HepG2 (cell line): Measurements from ENCODE around the gene EPX. TPM values are rescaled to one million over a fixed set of nuclear protein-coding genes. Genes with fewer than 3 reads are reported as not detected.

ENCODE experiments used
- AFF4 ChIP-seq: sonication (generic); formaldehyde crosslinking; IDR thresholded peaks from 2 replicates; pipeline ENCODE4 v1.4.0; 2020; ENCODE audit warnings: missing genetic modification reagents
- BHLHE40 ChIP-seq: IDR thresholded peaks from 2 replicates; pipeline ENCODE4 v1.6.1; 2011; ENCODE audit warnings: low read length, improper control_type of control experiment
- FOXA3 ChIP-seq: IDR thresholded peaks from 2 replicates; pipeline ENCODE4 v1.6.1; 2016; ENCODE audit warnings: missing genetic modification reagents, missing compliant biosample characterization
- HBP1 ChIP-seq: IDR thresholded peaks from 2 replicates; pipeline ENCODE4 v1.6.1; 2016; ENCODE audit warnings: low read depth, control low read depth
- HOXD1 ChIP-seq: sonication (generic); formaldehyde crosslinking; IDR thresholded peaks from 2 replicates; pipeline ENCODE4 v1.5.0; 2020; ENCODE audit warnings: missing genetic modification reagents
- KDM5A ChIP-seq: fragments of 200-600 bp; sonication (generic); IDR thresholded peaks from 2 replicates; pipeline ENCODE4 v1.7.0; 2018; ENCODE audit warnings: antibody characterized with exemption, mild to moderate bottlenecking, low read length, borderline replicate concordance
- MXD3 ChIP-seq: IDR thresholded peaks from 2 replicates; pipeline ENCODE4 v1.6.1; 2016; ENCODE audit warnings: mild to moderate bottlenecking, missing biosample characterization, missing genetic modification reagents
- PAF1 ChIP-seq: IDR thresholded peaks from 2 replicates; pipeline ENCODE4 v1.6.1; 2016; ENCODE audit warnings: missing genetic modification reagents, missing compliant biosample characterization
- SCMH1 ChIP-seq: sonication (generic); formaldehyde crosslinking; IDR thresholded peaks from 2 replicates; pipeline ENCODE4 v1.9.0; 2021; ENCODE audit warnings: missing genetic modification reagents, mild to moderate bottlenecking, borderline replicate concordance
- SIX1 ChIP-seq: sonication (generic); formaldehyde crosslinking; IDR thresholded peaks from 2 replicates; pipeline ENCODE4 v1.4.0; 2020; ENCODE audit warnings: missing genetic modification reagents, borderline replicate concordance
- SRSF9 ChIP-seq: fragments of 200-400 bp; formaldehyde crosslinking; IDR thresholded peaks from 2 replicates; pipeline ENCODE4 v1.6.1; 2018; ENCODE audit warnings: borderline replicate concordance, mild to moderate bottlenecking, low read depth, low read length; ENCODE audit not compliant: insufficient read depth, poor library complexity, severe bottlenecking
- ZBTB42 ChIP-seq: sonication (generic); formaldehyde crosslinking; IDR thresholded peaks from 2 replicates; pipeline ENCODE4 v1.5.0; 2020; ENCODE audit warnings: mild to moderate bottlenecking, missing genetic modification reagents
- ZKSCAN8 ChIP-seq: IDR thresholded peaks from 2 replicates; pipeline ENCODE4 v1.6.1; 2016; ENCODE audit warnings: borderline replicate concordance, missing genetic modification reagents, missing compliant biosample characterization
- ZMYM4 ChIP-seq: sonication (generic); formaldehyde crosslinking; IDR thresholded peaks from 2 replicates; pipeline ENCODE4 v1.8.1; 2023; ENCODE audit warnings: mild to moderate bottlenecking, missing genetic modification reagents
- ZNF512B ChIP-seq: sonication (generic); formaldehyde crosslinking; IDR thresholded peaks from 2 replicates; pipeline ENCODE4 v1.5.1; 2020; ENCODE audit warnings: missing genetic modification reagents, mild to moderate bottlenecking, borderline replicate concordance
- ZNF530 ChIP-seq: sonication (generic); formaldehyde crosslinking; IDR thresholded peaks from 2 replicates; pipeline ENCODE4 v1.5.0; 2020; ENCODE audit warnings: low read depth, mild to moderate bottlenecking, missing genetic modification reagents
- ZNF546 ChIP-seq: sonication (generic); formaldehyde crosslinking; conservative IDR thresholded peaks from 2 replicates; pipeline ENCODE4 v1.8.1; 2023; ENCODE audit warnings: mild to moderate bottlenecking, missing genetic modification reagents
- polyA plus RNA-seq, 8 experiments: library from polyadenylated mRNA; depleted of rRNA in 3 of 8; stranded (reverse) in 7 of 8; unstranded in 1 of 8; fragments of >200 nt; fragmentation: Illumina TruSeq in 4 of 8; extraction: Trizol in 4 of 8; gene quantifications; 2 replicates each; pipeline versions ENCODE4 v1.2.1 to v1.2.3, GENCODE V29; 2011 to 2016; ENCODE audit warnings: low read depth in 4 of 8, missing spikeins in 1 of 8, mixed read lengths in 1 of 8; ENCODE audit not compliant: insufficient read depth in 1 of 8
- total RNA-seq, 5 experiments: library from RNA; depleted of rRNA; stranded (reverse); fragments of >200 nt; fragmentation: Illumina TruSeq; extraction: Trizol; gene quantifications; 2 replicates each; pipeline ENCODE4 v1.2.3, GENCODE V29; 2016; ENCODE audit warnings: low read depth in 1 of 5

Gene EPX
- total and polyA plus RNA-seq, 2 of the 13 experiments (the other 11 are each of a cell fraction or from before 2014, with no cell fraction given) = not detected

GRCh38 chr17:58219007-58219788, 26.7 kb downstream of the EPX start, which contains the start of gene MKS1 (continued):
- TF ChIP-seq SRSF9 = no peak
- no peak for TF ChIP-seq PAF1 (CRISPR knock-in tag)
- peak; percentile 57 for TF ChIP-seq FOXA3 (CRISPR knock-in tag)
- peak; percentile 6; the same call in 1 of the 2 replicates for TF ChIP-seq BHLHE40
- TF ChIP-seq ZMYM4 = peak; percentile 96
- peak; percentile 70 for TF ChIP-seq HBP1
- TF ChIP-seq ZNF512B (CRISPR knock-in tag) = 0 out of 2 replicates have a peak, but pooled peaks have one; percentile 20
- TF ChIP-seq ZBTB42 (CRISPR knock-in tag) = peak; percentile 87; the same call in 1 of the 2 replicates
- TF ChIP-seq AFF4 (CRISPR knock-in tag) = no peak
- peak; percentile 94 for TF ChIP-seq ZNF546 (CRISPR knock-in tag)
- TF ChIP-seq ZKSCAN8 = peak; percentile 77; the same call in 1 of the 2 replicates
- no peak for TF ChIP-seq SCMH1 (CRISPR knock-in tag)
- TF ChIP-seq MXD3 (CRISPR knock-in tag) = peak; percentile 72; the same call in 1 of the 2 replicates
- peak; percentile 27; the same call in 1 of the 2 replicates for TF ChIP-seq SIX1 (CRISPR knock-in tag)
- TF ChIP-seq ZNF530 (CRISPR knock-in tag) = no peak
- peak; percentile 75 for TF ChIP-seq KDM5A
- peak; percentile 63; the same call in 1 of the 2 replicates for TF ChIP-seq HOXD1
